Measurements from ENCODE around the gene CRYL1. TPM values are rescaled to one million over a fixed set of nuclear protein-coding genes. Genes with fewer than 3 reads are reported as not detected.

CRYL1 gene
- polyA plus RNA-seq, 1 donor, result 26.3 TPM

GRCh38 chr13:20424949-20425348, 100.7 kb downstream of the CRYL1 start:
- no peak for DNase-seq (ENCODE audit: low read depth)

- no peak for DNase-seq (ENCODE audit: low read depth)
These were observed 101.2 kb downstream of the CRYL1 start for GRCh38 chr13:20424559-20424852.

- no peak for DNase-seq (ENCODE audit: low read depth)
These were observed 103.3 kb downstream of the CRYL1 start for GRCh38 chr13:20422362-20422761.

- no peak for DNase-seq (ENCODE audit: low read depth)
These were observed 104.7 kb downstream of the CRYL1 start for GRCh38 chr13:20420938-20421337.

- no peak for DNase-seq (ENCODE audit: low read depth)
These were observed 106.7 kb downstream of the CRYL1 start for GRCh38 chr13:20418953-20419352.

GRCh38 chr13:20416223-20416745, 109.4 kb downstream of the CRYL1 start:
- DNase-seq (ENCODE audit: low read depth), result no peak

GRCh38 chr13:20415694-20416107, 110.0 kb downstream of the CRYL1 start:
- DNase-seq (ENCODE audit: low read depth), result no peak

GRCh38 chr13:20415306-20415679, 110.4 kb downstream of the CRYL1 start:
- DNase-seq (ENCODE audit: low read depth), result no peak

GRCh38 chr13:20414546-20415305, 110.9 kb downstream of the CRYL1 start:
- DNase-seq (ENCODE audit: low read depth), result no peak

GRCh38 chr13:20412691-20413355, 112.8 kb downstream of the CRYL1 start:
- DNase-seq (ENCODE audit: low read depth), result no peak

GRCh38 chr13:20411638-20412342, 113.9 kb downstream of the CRYL1 start:
- DNase-seq (ENCODE audit: low read depth), result no peak

- DNase-seq (ENCODE audit: low read depth), result no peak
These were observed 114.9 kb downstream of the CRYL1 start for GRCh38 chr13:20410726-20411125.

GRCh38 chr13:20408181-20408580, 117.5 kb downstream of the CRYL1 start:
- DNase-seq (ENCODE audit: low read depth), result no peak

GRCh38 chr13:20407759-20408158, 117.9 kb downstream of the CRYL1 start:
- no peak for DNase-seq (ENCODE audit: low read depth)

- DNase-seq (ENCODE audit: low read depth), result no peak
These were observed 120.0 kb downstream of the CRYL1 start for GRCh38 chr13:20405691-20406090.

GRCh38 chr13:20404488-20405222, 121.0 kb downstream of the CRYL1 start:
- DNase-seq (ENCODE audit: low read depth), result no peak

- DNase-seq (ENCODE audit: low read depth), result no peak
These were observed 121.8 kb downstream of the CRYL1 start for GRCh38 chr13:20403826-20404225.

GRCh38 chr13:20402881-20403280, 122.8 kb downstream of the CRYL1 start:
- DNase-seq (ENCODE audit: low read depth), result no peak

- DNase-seq (ENCODE audit: low read depth), result no peak
These were observed 123.5 kb downstream of the CRYL1 start for GRCh38 chr13:20401931-20402856.

GRCh38 chr13:20401531-20401930, 124.1 kb downstream of the CRYL1 start:
- DNase-seq (ENCODE audit: low read depth), result no peak

GRCh38 chr13:20400774-20401173, 124.9 kb downstream of the CRYL1 start:
- no peak for DNase-seq (ENCODE audit: low read depth)
